Amygdala (tissue), 56 donors: Measurements from ENCODE around the gene CDK3.
A peak's percentile ranks its signal among the peaks of the same experiment; 100 is the strongest.

Source experiments
- DNase-seq, 56 donors: peaks; one replicate each; lab custom pipeline; 2025; lab: John Stamatoyannopoulos, UW

The CDK3 gene

GRCh38 chr17:76013377-76013932, 12.8 kb downstream of the CDK3 start:
- DNase-seq = no peak

- peak in 32 of 56 donors; percentile 6 to 64 (median 28) for DNase-seq
Observed at GRCh38 chr17:76014100-76014924, 13.7 kb downstream of the CDK3 start.

GRCh38 chr17:76014925-76015261, 14.2 kb downstream of the CDK3 start:
- DNase-seq = no peak

- DNase-seq = no peak
Observed at GRCh38 chr17:76017481-76018339, 17.1 kb downstream of the CDK3 start.

GRCh38 chr17:76018340-76018680, 17.7 kb downstream of the CDK3 start:
- no peak for DNase-seq

- DNase-seq = no peak
Observed at GRCh38 chr17:76018801-76019200, 18.1 kb downstream of the CDK3 start.

GRCh38 chr17:76019833-76020467, 19.3 kb downstream of the CDK3 start:
- no peak for DNase-seq

GRCh38 chr17:76022285-76022684, 21.6 kb downstream of the CDK3 start:
- no peak for DNase-seq

GRCh38 chr17:76022973-76023899, 22.6 kb downstream of the CDK3 start:
- no peak for DNase-seq

GRCh38 chr17:76023900-76024237, 23.2 kb downstream of the CDK3 start:
- DNase-seq = no peak

GRCh38 chr17:76024353-76024752, 23.7 kb downstream of the CDK3 start:
- DNase-seq = no peak

- DNase-seq = no peak
Observed at GRCh38 chr17:76025294-76025693, 24.6 kb downstream of the CDK3 start.

- no peak for DNase-seq
Observed at GRCh38 chr17:76026714-76027158, 26.1 kb downstream of the CDK3 start.

GRCh38 chr17:76027159-76027839, 26.6 kb downstream of the CDK3 start, which contains the start of gene EVPL:
Gene EVPL, minus strand, starts transcription at chr17:76027306. Its CDS starts 108 bp downstream, at chr17:76027198.
- no peak for DNase-seq

GRCh38 chr17:76032073-76032779, 31.6 kb downstream of the CDK3 start:
- peak in 1 of 56 donors; percentile 17 for DNase-seq

- no peak for DNase-seq
Observed at GRCh38 chr17:76032780-76033108, 32.1 kb downstream of the CDK3 start.

GRCh38 chr17:76033139-76033538, 32.5 kb downstream of the CDK3 start:
- no peak for DNase-seq

- no peak for DNase-seq
Observed at GRCh38 chr17:76034428-76035350, 34.0 kb downstream of the CDK3 start.
